Effector memory CD4-positive, alpha-beta T cell (primary cell): ENCODE data around the gene B3GNT8.

Experiments used
- DNase-seq, 3 donors: peaks; one replicate each; pipeline ENCODE4 v3.0.0-alpha.2; 2020
- H3K27ac ChIP-seq: 2 replicates; pipeline ENCODE4 v1.7.0; 2013; ENCODE audit warnings: mild to moderate bottlenecking, low read length, moderate library complexity; ENCODE audit not compliant: insufficient read depth, poor library complexity, severe bottlenecking
- H3K27me3 ChIP-seq: replicated peaks from 2 replicates; pipeline ENCODE4 v1.7.0; 2013; ENCODE audit warnings: mild to moderate bottlenecking, low read length; ENCODE audit not compliant: insufficient read depth, control insufficient read depth, poor library complexity, severe bottlenecking
- H3K36me3 ChIP-seq: 2 replicates; pipeline ENCODE4 v1.7.0; 2013; ENCODE audit warnings: mild to moderate bottlenecking, low read length, moderate library complexity; ENCODE audit not compliant: control insufficient read depth, insufficient read depth
- H3K4me1 ChIP-seq: 2 replicates; pipeline ENCODE4 v1.7.0; 2013; ENCODE audit warnings: low read length, mild to moderate bottlenecking; ENCODE audit not compliant: control insufficient read depth, insufficient read depth, poor library complexity, severe bottlenecking
- H3K4me3 ChIP-seq: 2 replicates; pipeline ENCODE4 v1.7.0; 2013; ENCODE audit warnings: low read length, low read depth, mild to moderate bottlenecking; ENCODE audit not compliant: insufficient read depth, poor library complexity, severe bottlenecking
- H3K9me3 ChIP-seq: 2 replicates; pipeline ENCODE4 v1.7.0; 2013; ENCODE audit warnings: mild to moderate bottlenecking, low read length, moderate library complexity; ENCODE audit not compliant: control insufficient read depth

The B3GNT8 gene

DNA sequence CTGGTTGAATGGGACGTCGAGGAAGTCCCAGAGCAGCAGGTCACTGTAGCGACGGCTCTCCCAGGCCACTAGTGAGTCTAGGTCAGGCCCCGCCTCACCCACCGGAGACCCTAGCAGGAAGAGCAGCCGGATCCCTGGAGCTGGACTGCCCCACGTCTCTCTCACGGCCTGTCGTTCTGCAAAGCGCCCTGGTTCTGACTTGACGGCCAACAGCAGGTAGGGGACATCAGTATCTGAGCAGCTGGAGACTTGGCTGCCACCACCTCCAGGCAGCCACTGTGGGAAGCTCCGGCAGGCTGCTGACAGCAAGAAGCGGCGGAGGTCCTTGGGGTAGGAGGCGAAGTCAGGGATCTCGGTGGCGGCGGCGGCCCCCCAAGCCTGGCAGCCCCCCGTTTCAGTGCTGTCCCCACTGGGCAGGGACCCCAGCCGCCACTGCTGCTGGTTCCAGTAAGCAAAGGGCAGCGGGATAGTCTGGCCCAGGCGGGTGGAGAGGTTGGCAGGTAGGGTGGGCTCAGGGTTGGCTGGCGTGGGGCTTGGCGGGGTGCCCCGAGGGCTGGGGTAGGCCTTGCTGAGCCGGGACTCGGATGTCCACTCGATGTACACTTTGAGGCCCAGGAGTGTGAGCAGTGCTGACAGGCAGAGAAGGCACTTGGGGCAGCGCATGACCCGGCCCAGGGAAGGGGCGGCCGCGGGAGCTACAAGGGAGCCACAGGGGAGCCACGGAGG lies 895 bp downstream of the B3GNT8 start:
- H3K9me3 ChIP-seq, result no peaks in the 10 kb centered on the region
- H3K4me1 ChIP-seq, result peaks cover 23% of the 10 kb centered on the region
- peaks cover 26% of the 10 kb centered on the region for H3K36me3 ChIP-seq
- H3K4me3 ChIP-seq, result no peak overlapping the region
- no peak for DNase-seq
- no peak overlapping the region for H3K27ac ChIP-seq
- H3K27me3 ChIP-seq, result no peaks in the 10 kb centered on the region

- peaks cover 23% of the 10 kb centered on the region for H3K4me1 ChIP-seq
- H3K36me3 ChIP-seq, result peaks cover 33% of the 10 kb centered on the region
- H3K9me3 ChIP-seq, result no peaks in the 10 kb centered on the region
- DNase-seq, result no peak
- H3K4me3 ChIP-seq, result no peak overlapping the region
- H3K27ac ChIP-seq, result no peak overlapping the region
- H3K27me3 ChIP-seq, result no peaks in the 10 kb centered on the region
These were observed 1.7 kb downstream of the B3GNT8 start for GRCh38 chr19:41425174-41426115.

- Histone ChIP-seq H3K9me3 (no peaks in the 10 kb centered on the region), H3K27ac (no peak overlapping the region), H3K36me3 (peaks cover 42% of the 10 kb centered on the region), H3K4me3 (no peak overlapping the region), H3K27me3 (no peaks in the 10 kb centered on the region), H3K4me1 (peaks cover 23% of the 10 kb centered on the region)
- DNase-seq, result no peak
These were observed 2.6 kb downstream of the B3GNT8 start for GRCh38 chr19:41424335-41425173.

- H3K27ac ChIP-seq, result no peak overlapping the region
- H3K4me3 ChIP-seq, result no peak overlapping the region
- H3K9me3 ChIP-seq, result no peaks in the 10 kb centered on the region
- no peak for DNase-seq
- H3K36me3 ChIP-seq, result peaks cover 56% of the 10 kb centered on the region
- peaks cover 12% of the 10 kb centered on the region for H3K4me1 ChIP-seq
- no peaks in the 10 kb centered on the region for H3K27me3 ChIP-seq
These were observed 4.2 kb downstream of the B3GNT8 start for GRCh38 chr19:41422955-41423354.

GRCh38 chr19:41422456-41422855 lies 4.7 kb downstream of the B3GNT8 start:
- H3K27ac ChIP-seq, result no peak overlapping the region
- no peak overlapping the region for H3K4me3 ChIP-seq
- peaks cover 8% of the 10 kb centered on the region for H3K4me1 ChIP-seq
- DNase-seq, result no peak
- H3K36me3 ChIP-seq, result peaks cover 56% of the 10 kb centered on the region
- no peaks in the 10 kb centered on the region for H3K27me3 ChIP-seq
- no peaks in the 10 kb centered on the region for H3K9me3 ChIP-seq

GRCh38 chr19:41421973-41422372 lies 5.2 kb downstream of the B3GNT8 start:
- DNase-seq, result no peak
- H3K9me3 ChIP-seq, result no peaks in the 10 kb centered on the region
- peaks cover 60% of the 10 kb centered on the region for H3K36me3 ChIP-seq
- H3K27ac ChIP-seq, result no peak overlapping the region
- H3K4me3 ChIP-seq, result no peak overlapping the region
- no peaks in the 10 kb centered on the region for H3K27me3 ChIP-seq
- peaks cover 4% of the 10 kb centered on the region for H3K4me1 ChIP-seq

DNA sequence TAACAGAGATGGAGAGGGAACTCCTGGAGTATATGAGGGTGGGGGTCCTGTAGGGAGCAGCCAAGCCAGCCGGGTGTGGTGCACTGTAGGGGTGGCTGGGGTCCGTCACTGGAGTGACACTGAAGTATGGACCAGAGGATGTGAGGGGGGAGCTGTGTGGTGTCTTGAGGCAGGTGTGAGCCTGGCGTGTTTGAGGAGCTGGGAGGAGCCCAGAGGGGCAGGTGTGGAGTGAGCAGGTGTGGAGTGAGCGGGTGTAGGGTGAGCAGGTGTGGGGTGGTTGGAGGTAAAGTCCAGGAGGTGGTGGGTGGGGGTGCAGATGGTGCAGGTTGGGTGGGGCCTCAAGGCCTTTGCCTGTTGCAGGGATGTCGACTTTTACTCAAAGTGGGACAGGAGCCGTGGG lies 5.9 kb downstream of the B3GNT8 start:
- no peak overlapping the region for H3K27ac ChIP-seq
- no peaks in the 10 kb centered on the region for H3K9me3 ChIP-seq
- H3K4me1 ChIP-seq, result peaks cover 4% of the 10 kb centered on the region
- H3K36me3 ChIP-seq, result peaks cover 62% of the 10 kb centered on the region
- no peak overlapping the region for H3K4me3 ChIP-seq
- no peaks in the 10 kb centered on the region for H3K27me3 ChIP-seq
- no peak for DNase-seq

DNA sequence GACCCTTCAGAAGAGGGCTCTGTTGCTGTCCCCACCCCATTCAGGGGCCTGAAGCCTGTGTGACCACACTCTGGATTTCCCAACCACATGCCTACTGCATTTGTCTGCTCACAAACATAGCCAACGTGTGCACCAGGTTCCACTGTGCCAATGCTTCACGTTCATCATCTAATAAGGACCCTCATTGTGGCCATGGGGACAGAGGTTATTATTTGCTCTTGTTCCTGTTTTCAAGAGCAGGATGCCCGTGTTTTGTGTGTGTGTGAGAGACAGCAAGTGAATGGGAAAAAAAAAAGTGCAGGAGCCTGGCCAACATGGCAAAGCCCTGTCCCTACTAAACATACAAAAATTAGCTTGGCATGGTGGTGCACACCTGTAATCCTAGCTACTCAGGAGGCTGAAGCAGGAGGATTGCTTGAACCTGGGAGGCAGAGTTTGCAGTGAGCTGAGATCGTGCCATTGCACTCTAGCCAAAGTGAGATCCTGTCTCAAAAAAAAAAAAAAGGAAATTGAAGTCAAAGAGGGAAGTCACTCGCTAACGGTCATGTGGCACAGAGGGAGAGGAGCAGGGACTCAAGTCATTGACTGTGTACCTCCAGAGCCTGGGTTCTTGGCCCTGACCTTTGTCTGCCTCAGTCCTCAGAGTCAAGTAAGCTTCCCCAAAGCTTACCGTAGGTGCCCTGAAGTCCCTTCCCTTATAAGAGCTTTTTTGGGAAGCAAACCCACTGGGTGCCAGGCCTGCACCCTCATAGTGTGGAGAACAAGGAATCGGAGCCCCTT lies 6.9 kb downstream of the B3GNT8 start:
- peaks cover 57% of the 10 kb centered on the region for H3K36me3 ChIP-seq
- no peak for DNase-seq
- no peak overlapping the region for H3K4me3 ChIP-seq
- H3K27ac ChIP-seq, result no peak overlapping the region
- peaks cover under 1% of the 10 kb centered on the region for H3K4me1 ChIP-seq
- no peaks in the 10 kb centered on the region for H3K9me3 ChIP-seq
- H3K27me3 ChIP-seq, result no peaks in the 10 kb centered on the region

DNA sequence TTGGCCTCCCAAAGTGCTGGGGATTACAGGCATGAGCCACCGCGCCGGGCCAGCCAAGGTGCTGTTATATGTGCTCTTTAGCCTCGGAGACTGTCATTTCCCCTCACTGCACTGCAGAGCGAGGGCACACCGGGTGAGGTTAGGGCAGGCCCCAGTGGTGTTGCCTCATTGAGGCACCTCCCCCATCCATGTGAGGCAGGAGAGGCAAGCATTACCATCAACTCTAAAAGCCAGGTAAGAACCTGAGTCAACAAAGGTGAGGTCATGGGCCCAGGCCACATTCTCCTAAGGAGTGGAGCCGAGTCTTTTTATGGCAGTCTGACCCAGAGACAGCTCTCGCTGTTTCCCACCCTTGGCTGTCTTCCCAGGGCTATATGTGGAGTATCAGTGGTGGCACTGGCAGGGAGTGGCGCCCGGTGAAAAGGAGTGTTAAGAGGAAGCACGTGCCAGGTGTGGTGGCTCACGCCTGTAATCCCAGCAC lies 10.9 kb downstream of the B3GNT8 start:
- Histone ChIP-seq H3K27ac (no peak overlapping the region), H3K4me1 (no peaks in the 10 kb centered on the region), H3K4me3 (no peak overlapping the region), H3K36me3 (peaks cover 62% of the 10 kb centered on the region), H3K9me3 (no peaks in the 10 kb centered on the region), H3K27me3 (no peaks in the 10 kb centered on the region)
- DNase-seq, result no peak
